ENCODE data around the gene PTPRD.
"Not testable (repeated sequence)": the region's sequence is repeated elsewhere in the genome, so short reads cannot be mapped to it uniquely, and the experiment has no call there.

PTPRD gene

DNA sequence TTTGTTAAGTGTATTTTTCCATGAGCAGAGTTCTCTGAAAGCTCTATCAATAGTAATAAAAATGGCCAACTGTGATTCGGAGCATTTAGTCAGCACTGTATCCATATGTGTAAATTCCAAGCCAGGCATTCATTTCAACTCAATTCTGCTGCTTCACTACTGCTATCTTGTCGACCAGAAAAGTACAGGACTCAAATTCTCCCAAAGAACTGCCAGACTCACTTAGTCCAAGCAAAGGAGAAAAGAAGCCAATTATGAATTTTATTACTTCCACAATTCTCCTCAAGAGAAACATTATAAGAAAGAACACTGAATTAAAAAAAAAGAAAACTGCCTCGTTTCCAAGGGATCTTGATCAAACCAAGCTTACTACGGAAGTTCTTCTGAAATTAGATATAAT, 1906.9 kb downstream of the PTPRD start:
- no peak for DNase-seq (ENCODE audit: low spot score)
- no peak for TF ChIP-seq CTCF (IDR thresholded peaks at IDR 0.05; ENCODE audit: extremely low read depth, missing control alignments)

DNA sequence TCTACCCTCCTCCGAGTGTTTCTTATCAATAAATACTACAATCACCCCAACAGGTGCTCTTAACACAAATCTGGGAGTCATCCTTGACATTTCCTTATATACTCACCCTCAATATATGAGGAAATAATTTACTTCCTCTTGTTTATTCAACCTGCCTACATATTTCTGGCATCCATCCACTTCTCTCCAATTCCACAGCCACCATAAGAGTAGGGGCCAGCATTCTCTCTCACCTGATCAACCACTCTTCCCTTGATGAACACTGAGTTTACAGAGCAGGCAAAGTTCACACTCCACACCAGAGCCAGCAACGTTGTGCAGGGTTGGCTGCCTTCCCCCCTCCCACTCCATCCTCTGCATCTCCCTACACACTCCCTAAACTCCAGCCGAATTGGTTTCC, 1908.9 kb downstream of the PTPRD start:
- TF ChIP-seq CTCF (IDR thresholded peaks at IDR 0.05; ENCODE audit: extremely low read depth, missing control alignments), result no peak

GRCh38 chr9:8701904-8702303, 1910.9 kb downstream of the PTPRD start:
- TF ChIP-seq CTCF (IDR thresholded peaks at IDR 0.05; ENCODE audit: extremely low read depth, missing control alignments), result no peak
- DNase-seq (ENCODE audit: low spot score), result no peak

More for the DNA sequence above, 1908.9 kb downstream of the PTPRD start:
- no peak for DNase-seq (ENCODE audit: low spot score)

DNA sequence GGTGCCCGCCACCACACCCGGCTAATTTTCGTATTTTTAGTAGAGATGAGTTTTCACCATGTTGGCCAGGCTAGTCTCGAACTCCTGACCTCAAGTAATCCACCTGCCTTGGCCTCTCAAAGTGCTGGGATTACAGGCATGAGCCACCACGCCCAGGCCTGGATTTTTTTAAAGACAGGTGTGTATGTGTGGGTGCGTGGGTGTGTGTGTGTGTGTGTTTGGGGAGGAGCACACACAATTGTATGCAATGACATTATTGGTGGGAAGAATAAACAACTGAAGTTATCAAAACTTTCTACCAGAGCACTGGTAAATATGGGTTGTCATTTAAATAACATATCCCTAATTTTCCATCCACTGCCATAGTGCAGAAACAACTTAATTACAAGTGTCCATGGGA, 1915.2 kb downstream of the PTPRD start:
- DNase-seq (ENCODE audit: low spot score), result not testable (repeated sequence)

DNA sequence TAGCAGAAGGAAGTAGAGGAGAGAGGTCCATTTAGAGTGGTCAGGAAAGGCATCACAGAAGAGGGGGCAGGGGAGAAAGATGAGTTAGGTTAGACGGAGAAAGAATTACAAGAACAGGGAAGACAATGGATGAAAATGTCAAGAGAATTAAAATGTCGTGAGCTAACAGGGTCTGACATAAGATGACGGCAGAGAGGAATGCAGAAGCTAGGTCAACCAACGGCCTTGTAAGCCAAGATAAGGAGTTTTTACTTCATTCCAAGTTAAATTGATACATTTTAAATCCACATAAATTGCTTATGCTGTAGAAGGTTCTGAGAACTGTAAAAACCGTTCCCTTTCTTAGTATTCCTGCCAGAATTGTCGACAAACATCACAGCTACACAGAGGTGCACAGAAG, 1916.3 kb downstream of the PTPRD start:
- no peak for TF ChIP-seq CTCF (IDR thresholded peaks at IDR 0.05; ENCODE audit: extremely low read depth, missing control alignments)
- no peak for DNase-seq (ENCODE audit: low spot score)

DNA sequence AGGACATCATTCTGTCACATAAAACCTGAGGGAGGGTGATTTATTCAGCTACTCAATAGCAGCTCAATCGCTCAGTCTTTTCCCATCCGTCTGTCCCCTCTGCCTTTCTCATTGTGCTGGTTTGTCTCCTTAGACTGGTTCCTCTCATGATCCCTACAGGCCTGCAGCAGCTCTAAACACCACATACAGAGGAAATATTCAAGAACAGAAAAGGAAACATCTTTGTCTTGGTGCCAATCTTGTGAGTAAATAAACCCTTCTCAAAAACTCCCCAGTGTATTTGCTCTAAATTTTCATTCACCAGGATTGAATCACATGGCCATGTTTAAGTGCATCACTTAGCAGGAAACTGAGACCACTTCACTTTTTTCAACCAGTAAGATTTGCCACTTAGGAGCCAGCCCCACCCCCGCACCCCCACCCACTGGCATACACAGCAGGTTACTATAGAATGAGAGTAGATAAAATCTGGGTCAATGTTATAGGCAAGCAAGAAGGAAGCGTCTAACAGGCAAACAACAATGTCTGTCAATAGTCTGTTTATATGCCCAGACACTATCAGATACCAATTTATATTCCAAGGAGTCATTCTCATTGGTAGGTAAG, 1917.7 kb downstream of the PTPRD start:
- no peak for DNase-seq (ENCODE audit: low spot score)
- no peak for TF ChIP-seq CTCF (IDR thresholded peaks at IDR 0.05; ENCODE audit: extremely low read depth, missing control alignments)

DNA sequence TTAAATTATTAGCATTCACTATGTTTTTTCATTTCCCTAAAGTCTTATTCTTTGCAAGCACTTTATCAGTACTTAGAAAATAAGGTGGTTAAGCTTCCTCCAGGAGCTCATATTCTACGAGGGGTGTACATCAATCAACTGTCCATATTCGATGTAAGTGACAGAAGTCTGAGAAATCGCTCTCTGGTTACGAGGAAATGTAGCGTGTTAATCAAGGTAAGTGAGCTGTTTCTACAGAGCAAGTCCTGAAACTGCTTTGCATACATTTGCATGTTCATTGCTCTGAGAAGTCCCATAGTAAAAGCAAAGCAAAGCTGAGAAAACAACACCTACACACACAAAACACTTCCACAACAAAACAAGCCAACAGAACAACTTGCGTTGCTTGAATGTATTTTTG, 1919.3 kb downstream of the PTPRD start:
- DNase-seq (ENCODE audit: low spot score), result no peak
- no peak for TF ChIP-seq CTCF (IDR thresholded peaks at IDR 0.05; ENCODE audit: extremely low read depth, missing control alignments)

GRCh38 chr9:8686516-8686915, 1926.3 kb downstream of the PTPRD start:
- no peak for DNase-seq (ENCODE audit: low spot score)
- TF ChIP-seq CTCF (IDR thresholded peaks at IDR 0.05; ENCODE audit: extremely low read depth, missing control alignments), result no peak

Data from GM20000 (cell line).